ENCODE results near the gene TNFRSF1B.

GRCh38 chr1:12202577-12202976, 35.8 kb downstream of the TNFRSF1B start:
- no peak for TF ChIP-seq CTCF (conservative IDR thresholded peaks at IDR 0.05 in 1 of 2, IDR thresholded peaks at IDR 0.05 in 1 of 2; ENCODE audit: extremely low read depth in 1 of 2, insufficient read depth in 1 of 2, low read depth in 1 of 2, low read length in 2 of 2)
- TF ChIP-seq EZH2 (IDR thresholded peaks at IDR 0.05; ENCODE audit: borderline replicate concordance, low read length) = no peak
